Measurements from ENCODE around the gene SLC6A19. TPM values are rescaled to one million over a fixed set of nuclear protein-coding genes. Genes with fewer than 3 reads are reported as not detected.

SLC6A19 gene
- total RNA-seq, 1 experiment from 2014 or later: not detected

- no peak overlapping the region for H2AFZ ChIP-seq (ENCODE audit: low read length)
- H4K20me1 ChIP-seq (ENCODE audit: insufficient read depth, low read depth, low read length): no peaks in the 10 kb centered on the region
- no peaks in the 10 kb centered on the region for H3K9me2 ChIP-seq (replicated peaks; ENCODE audit: insufficient read depth, low read length)
- no peak overlapping the region for H3K4me2 ChIP-seq (ENCODE audit: low read depth, low read length, poor library complexity, severe bottlenecking)
- no peaks in the 10 kb centered on the region for H3K9me3 ChIP-seq (ENCODE audit: low read length)
- DNase-seq: no peak
- no peaks in the 10 kb centered on the region for H3K36me3 ChIP-seq (ENCODE audit: insufficient read depth, low read length)
- H3K4me1 ChIP-seq (ENCODE audit: low read length): no peaks in the 10 kb centered on the region
- H3K27me3 ChIP-seq (ENCODE audit: low read length): no peaks in the 10 kb centered on the region
- H3K27ac ChIP-seq (ENCODE audit: low read length): no peak overlapping the region
- no peak overlapping the region for H3K4me3 ChIP-seq (ENCODE audit: low read length)
- H3K79me2 ChIP-seq (ENCODE audit: low read length): no peaks in the 10 kb centered on the region
- no peak overlapping the region for H3K9ac ChIP-seq (ENCODE audit: low read length)
Measured at GRCh38 chr5:1192971-1193590, 8.3 kb upstream of the SLC6A19 start.

- Histone ChIP-seq H3K4me3 (ENCODE audit: low read length) (no peak overlapping the region), H2AFZ (ENCODE audit: low read length) (no peak overlapping the region), H3K36me3 (ENCODE audit: insufficient read depth, low read length) (no peaks in the 10 kb centered on the region), H3K9me3 (ENCODE audit: low read length) (no peaks in the 10 kb centered on the region), H3K4me2 (ENCODE audit: low read depth, low read length, poor library complexity, severe bottlenecking) (no peak overlapping the region), H3K27ac (ENCODE audit: low read length) (no peak overlapping the region), H3K9ac (ENCODE audit: low read length) (no peak overlapping the region), H3K4me1 (ENCODE audit: low read length) (no peaks in the 10 kb centered on the region), H4K20me1 (ENCODE audit: insufficient read depth, low read depth, low read length) (no peaks in the 10 kb centered on the region), H3K79me2 (ENCODE audit: low read length) (no peaks in the 10 kb centered on the region), H3K27me3 (ENCODE audit: low read length) (no peaks in the 10 kb centered on the region), H3K9me2 (replicated peaks; ENCODE audit: insufficient read depth, low read length) (no peaks in the 10 kb centered on the region)
- DNase-seq: no peak
Measured at GRCh38 chr5:1193591-1193985, 7.8 kb upstream of the SLC6A19 start.

GRCh38 chr5:1194378-1194777, 7.0 kb upstream of the SLC6A19 start:
- H3K9ac ChIP-seq (ENCODE audit: low read length): no peak overlapping the region
- H3K9me3 ChIP-seq (ENCODE audit: low read length): no peaks in the 10 kb centered on the region
- H2AFZ ChIP-seq (ENCODE audit: low read length): no peak overlapping the region
- H3K4me2 ChIP-seq (ENCODE audit: low read depth, low read length, poor library complexity, severe bottlenecking): no peak overlapping the region
- H3K27ac ChIP-seq (ENCODE audit: low read length): no peak overlapping the region
- no peaks in the 10 kb centered on the region for H3K36me3 ChIP-seq (ENCODE audit: insufficient read depth, low read length)
- no peaks in the 10 kb centered on the region for H3K4me1 ChIP-seq (ENCODE audit: low read length)
- no peaks in the 10 kb centered on the region for H4K20me1 ChIP-seq (ENCODE audit: insufficient read depth, low read depth, low read length)
- no peaks in the 10 kb centered on the region for H3K27me3 ChIP-seq (ENCODE audit: low read length)
- H3K79me2 ChIP-seq (ENCODE audit: low read length): no peaks in the 10 kb centered on the region
- no peaks in the 10 kb centered on the region for H3K9me2 ChIP-seq (replicated peaks; ENCODE audit: insufficient read depth, low read length)
- DNase-seq: no peak
- H3K4me3 ChIP-seq (ENCODE audit: low read length): no peak overlapping the region

GRCh38 chr5:1195439-1195838, 6.0 kb upstream of the SLC6A19 start:
- Histone ChIP-seq H3K4me3 (ENCODE audit: low read length) (no peak overlapping the region), H3K9ac (ENCODE audit: low read length) (no peak overlapping the region), H3K27me3 (ENCODE audit: low read length) (no peaks in the 10 kb centered on the region), H3K9me3 (ENCODE audit: low read length) (no peaks in the 10 kb centered on the region), H3K9me2 (replicated peaks; ENCODE audit: insufficient read depth, low read length) (no peaks in the 10 kb centered on the region), H3K27ac (ENCODE audit: low read length) (no peak overlapping the region), H3K4me1 (ENCODE audit: low read length) (no peaks in the 10 kb centered on the region), H3K4me2 (ENCODE audit: low read depth, low read length, poor library complexity, severe bottlenecking) (no peak overlapping the region), H2AFZ (ENCODE audit: low read length) (no peak overlapping the region), H3K36me3 (ENCODE audit: insufficient read depth, low read length) (no peaks in the 10 kb centered on the region), H3K79me2 (ENCODE audit: low read length) (no peaks in the 10 kb centered on the region), H4K20me1 (ENCODE audit: insufficient read depth, low read depth, low read length) (no peaks in the 10 kb centered on the region)
- DNase-seq: no peak

GRCh38 chr5:1195916-1196315, 5.5 kb upstream of the SLC6A19 start:
- Histone ChIP-seq H2AFZ (ENCODE audit: low read length) (no peak overlapping the region), H3K36me3 (ENCODE audit: insufficient read depth, low read length) (no peaks in the 10 kb centered on the region), H3K9me2 (replicated peaks; ENCODE audit: insufficient read depth, low read length) (no peaks in the 10 kb centered on the region), H3K9me3 (ENCODE audit: low read length) (no peaks in the 10 kb centered on the region), H3K27ac (ENCODE audit: low read length) (no peak overlapping the region), H3K4me2 (ENCODE audit: low read depth, low read length, poor library complexity, severe bottlenecking) (no peak overlapping the region), H3K4me1 (ENCODE audit: low read length) (no peaks in the 10 kb centered on the region), H3K79me2 (ENCODE audit: low read length) (no peaks in the 10 kb centered on the region), H3K4me3 (ENCODE audit: low read length) (no peak overlapping the region), H4K20me1 (ENCODE audit: insufficient read depth, low read depth, low read length) (no peaks in the 10 kb centered on the region), H3K9ac (ENCODE audit: low read length) (no peak overlapping the region), H3K27me3 (ENCODE audit: low read length) (no peaks in the 10 kb centered on the region)
- DNase-seq: no peak

- Histone ChIP-seq H3K9ac (ENCODE audit: low read length) (no peak overlapping the region), H2AFZ (ENCODE audit: low read length) (no peak overlapping the region), H3K79me2 (ENCODE audit: low read length) (no peaks in the 10 kb centered on the region), H3K4me2 (ENCODE audit: low read depth, low read length, poor library complexity, severe bottlenecking) (no peak overlapping the region), H3K4me3 (ENCODE audit: low read length) (no peak overlapping the region), H4K20me1 (ENCODE audit: insufficient read depth, low read depth, low read length) (no peaks in the 10 kb centered on the region), H3K27ac (ENCODE audit: low read length) (no peak overlapping the region), H3K9me3 (ENCODE audit: low read length) (no peaks in the 10 kb centered on the region), H3K9me2 (replicated peaks; ENCODE audit: insufficient read depth, low read length) (no peaks in the 10 kb centered on the region), H3K27me3 (ENCODE audit: low read length) (no peaks in the 10 kb centered on the region), H3K4me1 (ENCODE audit: low read length) (no peaks in the 10 kb centered on the region), H3K36me3 (ENCODE audit: insufficient read depth, low read length) (no peaks in the 10 kb centered on the region)
- DNase-seq: no peak
Measured at GRCh38 chr5:1196562-1196961, 4.8 kb upstream of the SLC6A19 start.

- H3K4me3 ChIP-seq (ENCODE audit: low read length): no peak overlapping the region
Measured at GRCh38 chr5:1197876-1198666, 3.3 kb upstream of the SLC6A19 start.

GRCh38 chr5:1199340-1199648, 2.1 kb upstream of the SLC6A19 start:
- H3K4me3 ChIP-seq (ENCODE audit: low read length): no peak overlapping the region
- H2AFZ ChIP-seq (ENCODE audit: low read length): no peak overlapping the region
- no peaks in the 10 kb centered on the region for H4K20me1 ChIP-seq (ENCODE audit: insufficient read depth, low read depth, low read length)
- H3K79me2 ChIP-seq (ENCODE audit: low read length): no peaks in the 10 kb centered on the region
- H3K9me3 ChIP-seq (ENCODE audit: low read length): no peaks in the 10 kb centered on the region
- H3K9ac ChIP-seq (ENCODE audit: low read length): no peak overlapping the region
- no peaks in the 10 kb centered on the region for H3K36me3 ChIP-seq (ENCODE audit: insufficient read depth, low read length)
- H3K9me2 ChIP-seq (replicated peaks; ENCODE audit: insufficient read depth, low read length): no peaks in the 10 kb centered on the region
- H3K4me2 ChIP-seq (ENCODE audit: low read depth, low read length, poor library complexity, severe bottlenecking): no peak overlapping the region
- no peaks in the 10 kb centered on the region for H3K27me3 ChIP-seq (ENCODE audit: low read length)
- H3K27ac ChIP-seq (ENCODE audit: low read length): no peak overlapping the region
- DNase-seq: no peak
- no peaks in the 10 kb centered on the region for H3K4me1 ChIP-seq (ENCODE audit: low read length)

More at GRCh38 chr5:1197876-1198666, 3.3 kb upstream of the SLC6A19 start:
- H3K79me2 ChIP-seq (ENCODE audit: low read length): no peaks in the 10 kb centered on the region
- no peak for DNase-seq
- no peak overlapping the region for H3K9ac ChIP-seq (ENCODE audit: low read length)
- H3K9me2 ChIP-seq (replicated peaks; ENCODE audit: insufficient read depth, low read length): no peaks in the 10 kb centered on the region
- no peaks in the 10 kb centered on the region for H3K27me3 ChIP-seq (ENCODE audit: low read length)
- H3K4me2 ChIP-seq (ENCODE audit: low read depth, low read length, poor library complexity, severe bottlenecking): no peak overlapping the region
- no peaks in the 10 kb centered on the region for H4K20me1 ChIP-seq (ENCODE audit: insufficient read depth, low read depth, low read length)
- H3K4me1 ChIP-seq (ENCODE audit: low read length): no peaks in the 10 kb centered on the region
- no peaks in the 10 kb centered on the region for H3K36me3 ChIP-seq (ENCODE audit: insufficient read depth, low read length)
- H3K27ac ChIP-seq (ENCODE audit: low read length): no peak overlapping the region
- H3K9me3 ChIP-seq (ENCODE audit: low read length): no peaks in the 10 kb centered on the region
- no peak overlapping the region for H2AFZ ChIP-seq (ENCODE audit: low read length)
